ENCODE results near the gene SLCO4A1.

Gene SLCO4A1

DNA sequence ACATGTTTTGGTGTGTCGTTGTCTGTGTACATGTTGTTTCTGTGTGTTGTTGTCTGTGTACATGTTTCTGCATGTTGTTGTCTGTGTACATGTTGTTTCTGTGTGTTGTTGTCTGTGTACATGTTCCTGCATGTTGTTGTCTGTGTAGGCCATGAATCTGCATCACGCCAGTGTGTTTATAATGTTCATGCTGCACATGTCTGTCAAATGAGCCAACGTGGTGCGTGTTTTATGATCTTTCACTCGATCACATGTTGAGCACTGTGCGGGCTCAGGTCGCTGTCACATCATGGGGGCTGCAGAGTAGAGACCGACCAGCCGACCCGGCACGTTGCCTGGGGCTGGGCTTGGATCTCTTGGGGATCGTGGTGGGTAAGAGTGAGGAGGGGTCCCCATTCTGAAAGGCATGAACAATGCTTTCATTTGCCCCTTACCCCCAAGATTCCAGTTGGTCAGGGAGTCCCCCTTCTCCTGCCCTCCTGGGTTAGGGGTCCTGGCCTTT lies 26.5 kb upstream of the SLCO4A1 start:
- Histone ChIP-seq H3K27ac (ENCODE audit: low read depth, low read length) (no peak overlapping the region), H3K27me3 (ENCODE audit: control insufficient read depth in 1 of 2, insufficient read depth in 2 of 2, low read length in 2 of 2) (peaks cover 4 to 7% of the 10 kb centered on the region in 2 donors), H3K4me3 (ENCODE audit: low read depth in 1 of 2, low read length in 2 of 2) (no peak overlapping the region), H3K9ac (ENCODE audit: low read depth in 1 of 2, low read length in 2 of 2) (no peak overlapping the region), H3K9me3 (ENCODE audit: control insufficient read depth in 1 of 2, low read length in 2 of 2) (no peaks in the 10 kb centered on the region), H3K4me1 (ENCODE audit: control insufficient read depth in 1 of 2, insufficient read depth in 2 of 2, low read length in 2 of 2) (peaks cover 0 to 10% of the 10 kb centered on the region in 2 donors), H3K36me3 (ENCODE audit: control insufficient read depth in 1 of 2, insufficient read depth in 2 of 2, low read length in 2 of 2) (no peaks in the 10 kb centered on the region)

DNA sequence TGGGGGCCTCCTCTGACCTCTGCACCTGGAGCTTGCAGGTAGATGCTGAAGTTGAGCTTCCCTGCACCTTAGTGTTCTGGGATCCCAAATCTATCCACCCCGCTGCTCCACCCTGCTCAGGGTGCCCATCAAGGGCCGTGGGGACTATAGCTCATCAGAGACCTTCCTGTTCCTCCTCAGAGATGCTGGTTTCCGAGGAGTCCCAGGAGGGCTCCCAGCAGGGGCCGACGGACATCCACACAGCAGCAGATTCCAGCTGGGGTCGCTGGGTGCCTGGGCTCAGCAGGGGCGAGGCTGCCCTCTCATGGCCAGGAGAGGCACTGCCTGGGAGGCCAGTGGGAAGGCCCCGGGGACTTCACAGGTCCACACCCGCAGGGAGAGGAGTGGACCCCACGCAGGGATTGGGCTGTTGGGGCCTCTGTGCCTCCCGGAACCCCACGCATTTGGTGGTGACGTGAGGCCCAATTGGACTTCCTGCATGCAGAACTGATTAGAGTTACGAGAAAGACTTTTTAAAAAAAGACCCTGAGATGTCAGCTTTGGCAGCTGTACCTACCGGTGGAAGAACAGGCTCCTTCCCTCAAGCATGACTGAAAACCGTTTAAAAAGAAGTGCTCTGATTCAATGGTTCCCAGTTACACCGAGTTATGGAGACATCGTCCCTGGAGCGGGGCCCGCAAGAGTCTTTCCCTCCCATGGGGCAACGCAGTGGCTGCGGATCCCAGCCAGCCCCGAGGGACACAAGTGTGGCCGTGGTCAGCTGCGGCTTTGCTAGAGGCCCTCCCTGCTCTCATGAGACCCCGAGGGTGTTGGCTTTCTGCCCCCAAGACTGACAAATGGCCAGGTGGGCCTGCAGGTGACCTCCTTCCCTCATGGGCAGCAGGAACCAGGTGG lies 25.3 kb upstream of the SLCO4A1 start:
- Histone ChIP-seq H3K9me3 (ENCODE audit: control insufficient read depth in 1 of 2, low read length in 2 of 2) (no peaks in the 10 kb centered on the region), H3K36me3 (ENCODE audit: control insufficient read depth in 1 of 2, insufficient read depth in 2 of 2, low read length in 2 of 2) (no peaks in the 10 kb centered on the region), H3K27me3 (ENCODE audit: control insufficient read depth in 1 of 2, insufficient read depth in 2 of 2, low read length in 2 of 2) (peaks cover 4 to 7% of the 10 kb centered on the region in 2 donors), H3K4me1 (ENCODE audit: control insufficient read depth in 1 of 2, insufficient read depth in 2 of 2, low read length in 2 of 2) (peaks cover 0 to 10% of the 10 kb centered on the region in 2 donors), H3K4me3 (ENCODE audit: low read depth in 1 of 2, low read length in 2 of 2) (no peak overlapping the region), H3K27ac (ENCODE audit: low read depth, low read length) (no peak overlapping the region), H3K9ac (ENCODE audit: low read depth in 1 of 2, low read length in 2 of 2) (no peak overlapping the region)

DNA sequence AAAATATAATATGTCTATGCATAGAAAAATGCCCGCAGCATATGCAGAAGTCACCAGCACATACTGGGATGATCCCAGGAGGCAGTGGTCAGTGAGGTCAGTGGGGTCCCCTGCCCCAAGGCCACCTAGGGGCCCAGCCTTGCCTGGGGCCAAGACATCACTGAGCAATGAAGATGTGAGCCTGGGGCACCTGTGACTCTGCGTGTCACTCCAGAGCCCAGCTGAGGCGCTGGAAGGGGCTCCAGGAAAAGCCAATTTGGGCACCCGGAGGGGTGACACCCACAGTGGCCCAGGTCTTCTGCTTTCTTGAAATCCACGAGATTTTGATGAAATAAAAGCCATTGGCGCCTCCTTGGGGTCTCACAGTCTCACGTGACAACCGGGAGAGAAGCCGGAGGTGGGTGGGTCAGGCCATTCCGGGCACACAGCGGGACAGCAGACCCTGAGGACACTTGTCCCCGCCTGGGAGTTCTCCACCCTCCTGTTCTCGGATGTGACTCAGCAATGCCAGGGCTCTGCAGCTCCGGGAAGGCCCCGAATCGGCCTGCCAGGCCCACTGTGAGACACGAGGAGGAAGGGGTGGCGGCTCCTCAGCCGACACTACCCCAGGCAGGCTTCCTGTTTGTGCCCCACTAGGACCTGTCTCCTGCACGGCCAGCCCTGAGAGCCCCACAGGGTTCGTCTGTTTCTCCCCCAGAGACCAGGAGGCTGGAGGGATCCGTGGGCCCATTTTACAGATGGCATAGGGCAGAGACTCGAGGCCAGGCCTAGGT lies 24.4 kb upstream of the SLCO4A1 start:
- Histone ChIP-seq H3K4me1 (ENCODE audit: control insufficient read depth in 1 of 2, insufficient read depth in 2 of 2, low read length in 2 of 2) (peaks cover 6 to 14% of the 10 kb centered on the region in 2 donors), H3K27ac (ENCODE audit: low read depth, low read length) (peak overlapping the region; percentile 32), H3K9ac (ENCODE audit: low read depth in 1 of 2, low read length in 2 of 2) (no peak overlapping the region)

DNA sequence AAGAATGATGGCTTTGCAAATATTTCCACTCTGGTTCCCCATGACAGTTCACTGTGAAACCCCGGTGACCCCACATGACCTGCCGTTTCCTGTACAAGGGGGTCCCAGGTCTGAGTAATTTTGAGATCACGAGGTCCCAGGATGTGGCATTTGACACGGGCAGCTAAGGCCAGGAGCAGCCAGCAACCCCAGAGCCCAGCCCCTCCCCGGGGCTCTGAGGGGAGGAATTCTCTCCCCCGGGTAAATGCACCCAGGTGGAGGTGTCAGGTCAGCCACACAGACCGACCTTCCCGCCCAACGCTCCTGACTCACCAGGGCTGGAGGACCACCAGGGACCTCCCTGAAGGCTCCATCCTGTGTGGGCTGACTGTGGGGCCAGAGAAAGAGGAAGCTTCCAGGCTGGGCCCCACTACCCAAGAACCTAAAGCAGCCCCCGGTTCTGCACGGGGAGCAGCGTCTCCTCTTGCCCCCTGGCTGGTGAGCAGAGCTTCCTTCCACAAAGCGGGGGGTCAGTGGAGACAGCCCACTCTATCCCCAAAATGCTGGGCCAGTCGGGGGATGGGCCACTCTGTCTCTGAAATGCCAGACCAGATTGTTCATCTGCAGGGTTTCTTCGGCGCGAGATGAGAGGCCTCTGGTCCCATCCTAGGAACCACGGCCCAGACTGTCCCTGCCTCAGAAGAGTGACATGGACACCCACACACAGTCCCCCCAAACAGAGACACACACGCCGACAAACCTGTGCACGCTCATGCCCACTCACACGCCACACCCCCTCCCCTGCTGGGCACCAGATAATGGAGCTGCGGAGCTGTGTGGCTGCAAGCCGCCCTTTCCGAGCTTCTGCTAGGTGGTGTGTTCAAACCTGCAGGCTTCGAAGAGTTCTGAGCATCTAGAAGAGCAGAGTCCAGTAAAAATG lies 23.4 kb upstream of the SLCO4A1 start:
- Histone ChIP-seq H3K36me3 (ENCODE audit: control insufficient read depth in 1 of 2, insufficient read depth in 2 of 2, low read length in 2 of 2) (no peaks in the 10 kb centered on the region), H3K9me3 (ENCODE audit: control insufficient read depth in 1 of 2, low read length in 2 of 2) (no peaks in the 10 kb centered on the region), H3K27ac (ENCODE audit: low read depth, low read length) (no peak overlapping the region), H3K4me1 (ENCODE audit: control insufficient read depth in 1 of 2, insufficient read depth in 2 of 2, low read length in 2 of 2) (peaks cover 14 to 22% of the 10 kb centered on the region in 2 donors), H3K9ac (ENCODE audit: low read depth in 1 of 2, low read length in 2 of 2) (no peak overlapping the region), H3K4me3 (ENCODE audit: low read depth in 1 of 2, low read length in 2 of 2) (no peak overlapping the region), H3K27me3 (ENCODE audit: control insufficient read depth in 1 of 2, insufficient read depth in 2 of 2, low read length in 2 of 2) (peaks cover 4 to 7% of the 10 kb centered on the region in 2 donors)

More for the DNA sequence above, 24.4 kb upstream of the SLCO4A1 start:
- H3K36me3 ChIP-seq (ENCODE audit: control insufficient read depth in 1 of 2, insufficient read depth in 2 of 2, low read length in 2 of 2), result no peaks in the 10 kb centered on the region
- no peak overlapping the region for H3K4me3 ChIP-seq (ENCODE audit: low read depth in 1 of 2, low read length in 2 of 2)
- H3K27me3 ChIP-seq (ENCODE audit: control insufficient read depth in 1 of 2, insufficient read depth in 2 of 2, low read length in 2 of 2), result peaks cover 4 to 7% of the 10 kb centered on the region in 2 donors
- no peaks in the 10 kb centered on the region for H3K9me3 ChIP-seq (ENCODE audit: control insufficient read depth in 1 of 2, low read length in 2 of 2)

DNA sequence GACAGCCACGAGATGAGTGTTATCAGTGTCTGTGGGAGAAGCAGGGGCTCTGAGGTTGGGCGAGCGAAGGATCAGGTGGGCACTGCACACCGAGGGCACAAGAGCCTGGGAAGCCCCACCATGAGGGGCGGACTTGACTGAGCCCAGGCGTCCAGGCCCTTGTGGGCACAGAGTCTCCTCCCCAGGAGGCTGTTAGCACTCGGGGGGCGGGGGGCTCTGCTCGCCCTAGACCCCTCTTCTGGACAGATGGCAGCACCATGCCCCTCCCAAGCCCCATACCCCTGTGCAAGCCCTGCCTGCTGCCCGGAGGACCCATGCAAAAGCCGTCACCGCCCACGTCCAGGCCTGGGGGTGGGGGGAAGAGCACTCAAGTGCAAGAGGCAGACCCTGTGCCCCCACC lies 21.7 kb upstream of the SLCO4A1 start:
- Histone ChIP-seq H3K27me3 (ENCODE audit: control insufficient read depth in 1 of 2, insufficient read depth in 2 of 2, low read length in 2 of 2) (peaks cover under 1 to 3% of the 10 kb centered on the region in 2 donors), H3K9me3 (ENCODE audit: control insufficient read depth in 1 of 2, low read length in 2 of 2) (no peaks in the 10 kb centered on the region), H3K36me3 (ENCODE audit: control insufficient read depth in 1 of 2, insufficient read depth in 2 of 2, low read length in 2 of 2) (no peaks in the 10 kb centered on the region), H3K4me1 (ENCODE audit: control insufficient read depth in 1 of 2, insufficient read depth in 2 of 2, low read length in 2 of 2) (peaks cover 23 to 33% of the 10 kb centered on the region in 2 donors), H3K27ac (ENCODE audit: low read depth, low read length) (no peak overlapping the region), H3K9ac (ENCODE audit: low read depth in 1 of 2, low read length in 2 of 2) (no peak overlapping the region), H3K4me3 (ENCODE audit: low read depth in 1 of 2, low read length in 2 of 2) (no peak overlapping the region)

DNA sequence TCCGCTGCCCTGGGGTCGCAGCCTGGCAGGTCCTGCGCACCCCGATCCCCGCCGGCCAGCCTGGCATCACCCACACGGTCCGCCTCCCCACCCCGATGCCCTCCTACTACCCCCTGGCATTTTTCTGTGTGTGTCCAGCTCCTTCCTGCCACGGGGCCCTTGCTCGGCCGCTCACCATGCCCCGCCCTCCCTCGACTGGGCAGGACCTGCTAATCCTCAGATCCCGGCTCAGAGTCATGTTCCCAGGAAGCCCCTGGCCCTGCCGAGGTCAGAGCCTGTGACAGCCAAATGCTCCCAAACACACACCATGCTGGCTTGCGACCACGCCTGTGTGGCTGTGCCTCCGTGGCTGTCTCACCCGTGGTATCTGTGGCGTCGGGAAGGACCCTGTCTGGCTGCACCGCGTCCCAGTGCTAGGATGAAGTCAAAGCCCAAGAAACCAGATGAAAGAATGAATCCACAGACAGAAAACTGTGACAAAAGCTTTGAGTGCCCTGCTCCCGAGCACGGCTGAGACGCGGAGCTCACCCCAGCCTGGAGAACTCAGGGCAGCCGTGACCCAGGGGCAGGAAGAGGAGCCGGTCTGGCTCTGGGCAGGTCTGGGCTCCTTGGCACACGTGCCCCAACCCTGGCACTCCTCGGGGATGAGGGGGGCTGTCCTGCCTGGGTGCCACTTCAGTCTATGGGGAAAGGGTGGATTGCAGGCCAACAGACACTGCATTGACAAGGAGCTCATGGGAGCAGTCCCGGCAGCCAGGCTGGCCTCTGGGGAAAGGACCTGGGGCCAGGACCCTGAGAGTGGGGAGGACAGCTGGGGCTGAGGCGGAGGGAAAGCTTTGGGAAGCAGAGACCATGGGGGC lies 20.8 kb upstream of the SLCO4A1 start:
- no peaks in the 10 kb centered on the region for H3K9me3 ChIP-seq (ENCODE audit: control insufficient read depth in 1 of 2, low read length in 2 of 2)
- peaks cover 0 to 3% of the 10 kb centered on the region in 2 donors for H3K27me3 ChIP-seq (ENCODE audit: control insufficient read depth in 1 of 2, insufficient read depth in 2 of 2, low read length in 2 of 2)
- peaks cover 23 to 33% of the 10 kb centered on the region in 2 donors for H3K4me1 ChIP-seq (ENCODE audit: control insufficient read depth in 1 of 2, insufficient read depth in 2 of 2, low read length in 2 of 2)
- no peak overlapping the region for H3K27ac ChIP-seq (ENCODE audit: low read depth, low read length)
- H3K36me3 ChIP-seq (ENCODE audit: control insufficient read depth in 1 of 2, insufficient read depth in 2 of 2, low read length in 2 of 2), result no peaks in the 10 kb centered on the region
- H3K9ac ChIP-seq (ENCODE audit: low read depth in 1 of 2, low read length in 2 of 2), result no peak overlapping the region
- H3K4me3 ChIP-seq (ENCODE audit: low read depth in 1 of 2, low read length in 2 of 2), result no peak overlapping the region

DNA sequence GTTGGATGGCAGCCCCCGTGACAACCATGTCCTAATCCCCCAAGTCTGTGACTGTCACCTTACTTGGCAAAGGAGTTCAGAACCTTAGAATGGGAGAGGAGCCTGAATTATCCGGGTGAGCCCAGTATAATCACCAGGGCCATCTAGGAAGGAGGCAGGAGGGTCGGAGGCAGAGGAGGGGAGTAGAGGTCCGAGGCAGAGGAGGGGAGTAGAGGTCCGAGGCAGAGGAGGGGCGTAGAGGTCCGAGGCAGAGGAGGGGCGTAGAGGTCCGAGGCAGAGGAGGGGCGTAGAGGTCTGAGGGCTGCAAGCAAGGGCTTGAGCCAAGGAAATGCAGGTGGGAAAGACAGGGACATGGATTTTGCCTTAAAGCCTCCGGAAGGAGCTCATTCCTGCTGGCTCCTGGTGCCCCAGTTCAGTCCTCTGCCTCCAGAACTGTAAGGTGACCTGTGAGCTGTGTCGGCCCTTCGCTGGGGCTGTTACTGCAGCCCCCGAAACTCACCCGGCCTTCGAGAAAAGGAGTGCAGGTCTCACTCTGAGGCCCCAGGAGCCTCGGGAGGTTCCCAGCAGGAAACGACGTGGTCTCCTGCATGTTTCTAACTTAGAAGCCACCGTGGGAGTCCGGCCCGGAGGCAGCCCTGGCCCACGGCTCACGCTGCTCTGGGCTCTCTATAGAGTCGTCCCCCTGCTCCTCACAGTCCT lies 20.0 kb upstream of the SLCO4A1 start:
- Histone ChIP-seq H3K9ac (ENCODE audit: low read depth in 1 of 2, low read length in 2 of 2) (peak overlapping the region; percentile 73 to 74), H3K9me3 (ENCODE audit: control insufficient read depth in 1 of 2, low read length in 2 of 2) (no peaks in the 10 kb centered on the region), H3K27ac (ENCODE audit: low read depth, low read length) (peak overlapping the region; percentile 97), H3K4me3 (ENCODE audit: low read depth in 1 of 2, low read length in 2 of 2) (no peak overlapping the region), H3K27me3 (ENCODE audit: control insufficient read depth in 1 of 2, insufficient read depth in 2 of 2, low read length in 2 of 2) (no peaks in the 10 kb centered on the region), H3K36me3 (ENCODE audit: control insufficient read depth in 1 of 2, insufficient read depth in 2 of 2, low read length in 2 of 2) (no peaks in the 10 kb centered on the region), H3K4me1 (ENCODE audit: control insufficient read depth in 1 of 2, insufficient read depth in 2 of 2, low read length in 2 of 2) (peaks cover 23 to 28% of the 10 kb centered on the region in 2 donors)

DNA sequence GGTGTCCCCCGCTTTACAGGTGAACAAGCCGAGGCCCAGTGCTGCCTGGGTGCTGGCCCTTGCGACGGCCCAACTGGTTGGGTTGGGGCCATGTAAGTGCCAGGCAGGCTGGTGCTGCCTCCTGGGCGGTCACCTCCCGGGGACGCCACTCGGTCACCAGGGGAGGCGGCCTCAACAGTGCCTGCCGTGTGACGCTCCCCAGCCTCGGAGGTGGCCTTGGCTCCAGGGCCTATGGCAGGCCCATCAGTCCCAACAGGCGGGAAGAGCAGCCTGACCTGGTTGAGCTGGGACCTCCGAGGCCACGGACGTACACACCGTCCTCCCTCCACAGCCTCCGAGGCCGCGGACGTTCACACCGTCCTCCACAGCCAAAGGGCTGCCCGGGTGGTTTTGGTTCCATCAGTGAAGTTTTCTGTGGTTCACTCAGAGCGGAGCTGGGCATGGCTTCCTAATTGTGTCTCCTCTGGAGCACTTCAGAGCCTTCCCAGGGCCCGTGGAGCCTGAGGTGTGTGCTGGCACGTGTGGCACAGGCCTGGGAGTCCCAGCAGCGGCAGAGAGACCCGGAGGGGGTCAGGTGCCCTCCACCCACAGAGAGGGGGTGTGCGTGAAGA lies 19.3 kb upstream of the SLCO4A1 start:
- Histone ChIP-seq H3K27ac (ENCODE audit: low read depth, low read length) (peak overlapping the region; percentile 97), H3K27me3 (ENCODE audit: control insufficient read depth in 1 of 2, insufficient read depth in 2 of 2, low read length in 2 of 2) (no peaks in the 10 kb centered on the region), H3K36me3 (ENCODE audit: control insufficient read depth in 1 of 2, insufficient read depth in 2 of 2, low read length in 2 of 2) (no peaks in the 10 kb centered on the region), H3K9me3 (ENCODE audit: control insufficient read depth in 1 of 2, low read length in 2 of 2) (no peaks in the 10 kb centered on the region), H3K4me1 (ENCODE audit: control insufficient read depth in 1 of 2, insufficient read depth in 2 of 2, low read length in 2 of 2) (peaks cover 23 to 28% of the 10 kb centered on the region in 2 donors), H3K9ac (ENCODE audit: low read depth in 1 of 2, low read length in 2 of 2) (peak overlapping the region; percentile 73 to 74), H3K4me3 (ENCODE audit: low read depth in 1 of 2, low read length in 2 of 2) (peak overlapping the region; percentile 23 to 45)

All from duodenal mucosa (tissue), 2 donors.